Measurements from ENCODE around the gene EIF4E.

DNA sequence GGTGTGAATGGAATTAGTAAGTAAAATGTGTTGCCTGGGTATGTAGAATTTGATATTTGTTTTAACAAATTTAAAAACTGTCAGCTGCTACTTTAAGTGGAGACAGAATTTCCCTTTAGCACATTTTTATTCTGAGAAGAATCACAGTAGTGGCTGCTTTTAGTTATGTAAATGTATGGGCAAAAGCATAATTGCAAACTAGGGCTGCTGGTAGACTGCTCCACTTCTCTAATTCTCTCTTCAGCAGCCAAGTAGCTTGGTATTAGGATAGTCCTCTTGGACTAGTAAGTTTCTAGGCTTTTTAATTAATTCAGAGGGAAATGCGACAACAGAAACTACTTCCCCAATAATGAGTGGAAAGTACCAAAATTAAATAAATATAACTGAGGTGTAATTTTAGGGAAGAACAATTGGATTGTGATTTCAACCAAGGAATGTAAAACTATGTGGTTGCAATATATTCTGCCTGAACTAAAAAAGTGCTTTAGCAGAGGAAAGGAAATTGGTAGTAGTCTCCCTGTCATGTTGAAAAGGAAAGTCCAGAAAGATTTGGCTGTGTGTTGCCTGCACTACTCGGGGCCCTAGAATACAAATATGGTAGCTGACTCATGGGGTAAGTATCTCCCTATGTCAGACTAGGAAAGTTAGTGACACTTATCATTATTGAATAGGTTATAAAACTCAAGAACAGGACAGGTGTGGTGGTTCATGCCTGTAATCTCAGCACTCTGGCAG is 9.2 kb upstream of the EIF4E start:
- TF ChIP-seq POLR2AphosphoS5 (IDR thresholded peaks at IDR 0.05; ENCODE audit: low read depth, low read length) (no peak), POLR2A (IDR thresholded peaks at IDR 0.05; ENCODE audit: low read depth, low read length) (no peak)
